GM19351 (cell line): ENCODE measurements around the gene CCDC27.

Experiments used
- ATAC-seq: cut with Tn5 transposase; IDR thresholded peaks from one replicate; pipeline ENCODE4 v1.9.1; 2021; ENCODE audit warnings: mild to moderate bottlenecking, moderate library complexity; ENCODE audit not compliant: unreplicated experiment

Gene CCDC27

DNA sequence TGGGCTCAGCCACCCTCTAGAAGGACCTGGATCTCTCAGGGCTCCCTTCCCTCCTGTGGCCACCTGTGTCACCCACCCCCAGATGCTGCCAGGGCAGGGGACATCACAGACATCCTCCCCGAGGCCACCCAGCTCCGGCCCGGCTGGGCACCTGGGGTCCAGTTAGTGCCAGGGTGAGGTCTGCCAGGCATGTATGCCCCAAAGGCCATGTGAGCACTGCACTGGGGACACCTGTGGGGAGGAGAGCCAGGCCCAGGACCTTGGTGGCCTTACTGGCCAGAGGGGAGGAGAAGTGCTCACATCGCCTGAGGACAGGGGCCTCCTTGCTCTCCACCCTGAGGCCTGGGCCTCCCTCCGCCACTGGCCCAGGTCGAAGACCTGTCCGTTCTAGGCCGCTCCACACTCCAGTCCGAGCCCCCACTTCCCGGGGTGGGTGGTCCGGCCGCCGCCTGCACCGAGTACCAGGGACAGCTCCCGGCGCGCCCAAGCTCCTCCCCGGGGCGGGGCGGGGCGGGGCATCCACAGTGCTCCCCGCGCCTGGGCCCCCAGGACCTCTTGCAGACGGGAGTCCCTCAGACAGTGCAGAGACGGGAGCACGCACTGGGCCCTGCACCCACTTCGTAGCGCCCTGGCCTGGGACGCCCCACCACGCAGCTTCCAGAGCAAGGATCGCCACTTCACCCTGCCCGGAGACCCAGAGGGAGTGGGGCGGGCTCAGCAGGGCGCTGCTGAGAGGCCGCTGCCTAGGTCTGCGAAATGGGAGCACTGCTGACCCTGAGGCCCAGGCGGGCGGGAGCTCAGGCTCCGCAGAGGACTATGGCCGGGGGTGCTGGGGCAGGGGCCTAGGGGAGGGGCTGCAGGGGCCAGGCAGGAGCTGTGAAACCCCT lies 34.3 kb upstream of the CCDC27 start:
- no peak for ATAC-seq

DNA sequence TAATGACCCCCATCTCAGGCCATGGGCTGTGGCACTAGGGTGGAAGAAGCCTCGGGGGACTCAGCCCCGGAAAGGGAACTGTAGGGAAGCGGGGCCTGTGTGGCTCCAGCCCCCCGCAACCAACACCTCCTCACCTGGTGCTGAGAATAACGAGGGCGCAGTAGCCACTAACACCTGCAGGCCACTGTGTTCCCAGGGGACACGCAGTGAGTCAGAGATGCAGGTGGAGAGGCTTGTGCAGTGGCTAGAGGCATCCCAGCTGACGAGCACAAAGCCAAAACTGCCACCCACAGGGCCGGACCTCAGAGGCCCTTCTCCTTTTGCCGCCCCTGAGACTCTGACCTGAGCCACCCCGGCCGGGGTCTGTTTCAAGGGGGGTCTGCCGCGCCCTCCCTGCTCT lies 33.5 kb upstream of the CCDC27 start:
- no peak for ATAC-seq

DNA sequence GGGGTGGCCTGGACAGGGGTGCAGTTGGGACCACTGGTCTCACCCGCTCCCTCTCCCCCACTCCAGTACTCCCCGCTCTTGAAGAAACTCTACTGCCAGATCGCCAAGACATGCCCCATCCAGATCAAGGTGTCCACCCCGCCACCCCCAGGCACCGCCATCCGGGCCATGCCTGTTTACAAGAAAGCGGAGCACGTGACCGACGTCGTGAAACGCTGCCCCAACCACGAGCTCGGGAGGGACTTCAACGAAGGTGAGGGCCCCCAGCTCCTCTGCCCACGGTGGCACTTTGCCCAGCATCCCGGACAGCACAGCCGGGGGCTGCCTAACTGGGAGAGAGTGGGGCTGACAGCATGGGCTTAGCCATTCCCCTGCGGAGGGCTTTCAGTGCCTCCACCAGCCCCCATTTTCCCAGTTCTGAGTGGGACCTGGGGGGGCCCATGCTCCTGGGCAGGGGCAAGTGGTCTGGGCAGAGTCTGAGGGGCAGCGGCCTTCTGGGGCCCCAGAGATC lies 30.2 kb upstream of the CCDC27 start:
- no peak for ATAC-seq

DNA sequence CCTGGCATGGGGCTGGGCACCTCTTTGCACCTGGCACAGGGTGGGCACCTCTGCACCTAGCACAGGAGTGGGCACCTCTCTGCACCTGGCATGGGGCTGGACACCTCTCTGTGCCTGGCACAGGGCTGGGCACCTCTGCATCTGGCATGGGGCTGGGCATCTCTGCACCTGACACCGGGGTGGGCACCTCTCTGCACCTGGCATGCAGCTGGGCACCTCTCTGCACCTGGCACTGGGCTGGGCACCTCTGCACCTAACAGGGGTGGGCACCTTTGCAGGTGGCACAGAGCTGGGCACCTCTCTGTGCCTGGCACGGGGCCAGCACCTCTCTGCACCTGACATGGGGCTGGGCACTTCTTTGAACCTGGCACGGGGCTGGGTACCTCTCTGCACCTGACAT lies 29.4 kb upstream of the CCDC27 start:
- no peak for ATAC-seq

DNA sequence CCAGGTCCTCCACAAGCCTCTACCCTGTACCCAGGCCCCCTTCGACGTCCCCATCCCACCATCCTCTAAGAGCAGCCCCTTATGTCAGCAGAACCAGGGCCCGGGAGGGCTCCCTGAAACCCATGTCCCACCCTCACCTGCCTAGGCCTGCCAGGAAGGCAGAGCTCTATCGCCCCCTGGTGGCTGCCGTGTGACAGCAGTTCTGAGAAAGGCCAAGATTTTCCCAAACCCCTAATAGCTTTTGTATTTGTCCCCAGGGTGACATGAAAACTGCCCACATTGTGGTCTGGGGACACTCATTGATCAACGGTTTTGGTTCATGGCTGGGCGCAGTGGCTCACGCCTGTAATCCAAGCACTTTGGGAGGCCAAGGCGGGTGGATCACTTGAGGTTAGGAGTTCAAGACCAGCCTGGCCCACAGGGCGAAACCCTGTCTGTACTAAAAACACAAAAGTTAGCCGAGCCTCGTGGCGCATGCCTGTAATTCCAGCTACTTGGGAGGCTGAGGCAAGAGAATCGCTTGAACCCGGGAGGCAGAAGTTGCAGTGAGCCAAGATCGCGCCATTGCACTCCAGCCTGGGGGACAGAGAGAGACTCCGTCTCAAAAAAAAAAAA lies 27.7 kb upstream of the CCDC27 start:
- peak; percentile 47 for ATAC-seq

DNA sequence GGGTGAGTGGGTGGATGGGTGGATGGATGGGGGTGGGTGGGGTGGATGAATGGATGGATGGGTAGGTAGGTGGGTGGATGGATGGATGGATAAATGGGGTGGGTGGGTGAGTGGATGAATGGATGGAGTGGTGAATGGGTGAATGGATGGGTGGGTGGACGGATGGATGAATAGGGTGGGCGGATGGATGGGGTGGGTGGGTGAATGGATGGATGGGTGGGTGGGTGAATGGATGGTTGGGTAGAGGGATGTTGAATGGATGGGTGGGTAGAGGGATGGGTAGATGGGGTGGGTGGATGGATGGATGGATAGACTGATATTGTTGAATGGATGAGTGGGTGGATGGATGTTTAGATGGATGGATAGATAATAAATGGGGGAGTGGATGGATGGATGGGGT lies 26.9 kb upstream of the CCDC27 start:
- ATAC-seq, result no peak

DNA sequence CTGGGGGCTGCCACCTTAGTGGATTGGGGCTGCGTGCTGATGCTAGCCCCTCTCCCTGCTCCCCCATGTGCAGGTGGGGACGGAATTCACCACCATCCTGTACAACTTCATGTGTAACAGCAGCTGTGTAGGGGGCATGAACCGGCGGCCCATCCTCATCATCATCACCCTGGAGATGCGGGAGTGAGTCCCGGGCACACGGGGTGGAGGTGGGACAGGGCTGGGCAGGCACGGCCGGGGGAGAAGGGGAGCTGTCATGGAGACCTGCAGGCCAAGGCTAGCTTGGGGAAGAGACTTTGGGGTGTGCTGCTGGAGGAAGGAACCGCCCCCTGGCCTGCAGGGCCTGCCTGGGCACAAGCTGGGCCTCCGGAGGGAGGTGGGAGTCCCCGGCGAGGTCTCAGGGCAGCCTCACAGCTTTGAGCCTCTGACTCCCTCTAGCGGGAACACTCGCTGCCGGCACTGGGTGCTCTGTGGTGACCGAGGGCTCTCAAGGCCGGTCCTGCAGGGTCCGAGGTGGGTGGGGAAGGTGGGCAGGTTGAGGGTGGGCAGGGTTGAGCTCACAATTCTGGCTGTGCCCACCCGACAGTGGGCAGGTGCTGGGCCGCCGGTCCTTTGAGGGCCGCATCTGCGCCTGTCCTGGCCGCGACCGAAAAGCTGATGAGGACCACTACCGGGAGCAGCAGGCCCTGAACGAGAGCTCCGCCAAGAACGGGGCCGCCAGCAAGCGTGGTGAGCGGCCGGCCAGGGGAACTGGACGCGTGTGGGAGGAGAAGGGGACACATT lies 25.0 kb upstream of the CCDC27 start:
- ATAC-seq, result no peak

DNA sequence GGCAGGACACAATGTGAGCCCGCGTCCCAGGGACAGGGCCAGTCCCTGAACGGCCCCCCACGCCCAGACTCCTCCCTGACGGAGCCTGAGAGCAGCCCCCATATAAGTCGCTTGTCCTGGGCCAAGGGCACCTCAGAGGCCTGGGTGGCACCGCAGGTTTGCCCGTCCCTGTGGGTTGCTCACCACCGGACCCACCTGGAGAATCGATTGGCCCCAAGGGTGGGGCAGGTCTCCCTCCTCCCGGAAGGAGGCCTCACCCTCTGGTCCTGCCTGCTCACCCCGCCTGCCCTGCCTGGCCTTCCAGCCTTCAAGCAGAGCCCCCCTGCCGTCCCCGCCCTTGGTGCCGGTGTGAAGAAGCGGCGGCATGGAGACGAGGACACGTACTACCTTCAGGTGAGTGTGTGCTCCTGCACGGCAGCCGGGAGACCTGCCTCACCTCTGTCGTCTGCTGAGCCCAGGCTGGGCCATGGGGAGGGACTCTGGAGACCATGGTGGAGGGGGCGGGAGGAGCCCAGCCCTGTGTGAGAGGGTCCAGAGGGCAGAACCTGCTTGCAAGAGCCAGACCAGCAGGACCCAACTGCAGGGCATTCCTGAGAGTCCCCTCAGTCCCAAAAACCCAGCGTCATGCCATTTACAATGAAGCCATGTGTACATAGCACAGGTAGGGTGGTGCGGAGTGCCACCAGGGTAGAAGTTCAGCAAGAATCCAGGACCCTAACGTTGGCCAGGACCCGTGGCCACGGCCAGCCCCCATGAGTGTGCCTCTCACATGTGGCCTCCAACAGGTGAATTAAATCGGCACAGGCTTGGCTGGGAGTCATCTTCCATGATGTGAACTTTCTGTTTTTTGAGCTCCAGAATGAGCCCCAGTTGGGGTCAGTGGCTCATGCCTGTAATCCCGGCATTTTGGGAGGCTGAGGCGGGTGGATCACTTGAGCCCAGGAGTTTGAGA lies 24.1 kb upstream of the CCDC27 start:
- ATAC-seq, result no peak

DNA sequence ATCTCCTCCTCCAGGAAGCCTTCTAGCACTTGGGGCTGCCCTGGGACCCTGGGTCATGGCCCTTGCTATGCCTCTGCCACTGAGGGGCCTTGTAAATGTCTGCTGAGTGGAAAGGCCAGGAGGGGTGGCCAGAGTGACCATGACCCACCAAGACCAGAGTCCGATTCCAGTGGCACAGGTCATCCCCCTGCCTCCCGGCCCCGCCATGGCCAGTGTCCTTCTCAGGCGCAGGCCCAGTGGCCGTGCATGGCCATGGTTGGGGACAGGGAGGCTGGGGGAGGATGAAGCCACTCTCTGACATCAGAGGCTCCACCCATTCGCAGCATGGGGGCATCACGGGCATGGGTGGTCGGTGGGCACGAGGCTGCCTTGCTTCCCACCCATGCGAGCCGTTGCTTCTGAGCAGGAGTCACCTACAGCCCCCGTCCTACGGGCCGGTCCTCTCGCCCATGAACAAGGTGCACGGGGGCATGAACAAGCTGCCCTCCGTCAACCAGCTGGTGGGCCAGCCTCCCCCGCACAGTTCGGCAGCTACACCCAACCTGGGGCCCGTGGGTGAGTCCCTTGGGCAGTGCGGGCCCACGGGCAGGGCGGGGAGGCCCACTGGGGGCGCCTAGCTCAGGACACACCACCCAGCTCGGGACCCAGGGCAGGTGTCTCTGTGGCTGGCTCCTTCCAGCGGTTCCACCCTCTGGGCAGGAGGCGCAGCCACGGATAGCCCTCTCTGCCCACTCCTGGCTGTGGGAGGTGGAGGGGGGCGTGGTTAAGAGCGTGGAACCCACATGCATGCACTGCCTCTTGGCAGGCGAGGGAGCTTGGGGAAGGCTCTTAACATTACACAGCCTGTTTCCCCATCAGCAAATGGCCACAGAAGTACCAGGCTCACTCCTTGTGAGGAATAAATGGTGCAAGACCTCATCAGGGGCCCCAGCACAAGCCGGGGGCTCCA lies 22.4 kb upstream of the CCDC27 start:
- ATAC-seq, result no peak

DNA sequence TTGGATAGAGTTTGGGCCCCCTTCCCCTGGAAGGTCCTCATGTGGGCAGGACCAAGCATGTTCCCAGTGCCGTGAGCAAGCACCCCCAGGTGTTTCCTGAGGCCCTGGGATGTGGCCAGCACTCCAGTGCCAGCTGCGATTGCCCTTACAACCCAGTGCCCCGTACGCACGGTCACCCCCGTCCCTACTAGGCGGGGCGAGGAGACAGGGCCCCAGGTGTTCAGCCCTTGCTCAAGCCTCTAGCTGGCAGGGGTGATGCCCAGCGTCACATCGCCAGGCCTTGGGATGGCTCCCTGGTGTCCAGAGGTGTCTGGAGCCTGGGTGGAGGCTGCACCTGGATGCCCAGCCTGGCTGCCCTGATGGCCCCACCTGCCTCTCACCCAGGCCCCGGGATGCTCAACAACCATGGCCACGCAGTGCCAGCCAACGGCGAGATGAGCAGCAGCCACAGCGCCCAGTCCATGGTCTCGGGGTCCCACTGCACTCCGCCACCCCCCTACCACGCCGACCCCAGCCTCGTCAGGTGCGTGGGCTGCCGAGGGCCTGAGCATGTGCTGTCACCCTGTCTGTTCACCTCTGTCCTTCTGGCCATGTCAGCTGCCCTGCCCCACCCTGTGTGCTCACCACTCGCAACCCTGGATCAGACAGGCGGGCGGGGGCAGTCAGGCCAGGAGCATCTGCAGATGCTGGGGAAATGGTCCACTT lies 21.6 kb upstream of the CCDC27 start:
- ATAC-seq, result no peak

DNA sequence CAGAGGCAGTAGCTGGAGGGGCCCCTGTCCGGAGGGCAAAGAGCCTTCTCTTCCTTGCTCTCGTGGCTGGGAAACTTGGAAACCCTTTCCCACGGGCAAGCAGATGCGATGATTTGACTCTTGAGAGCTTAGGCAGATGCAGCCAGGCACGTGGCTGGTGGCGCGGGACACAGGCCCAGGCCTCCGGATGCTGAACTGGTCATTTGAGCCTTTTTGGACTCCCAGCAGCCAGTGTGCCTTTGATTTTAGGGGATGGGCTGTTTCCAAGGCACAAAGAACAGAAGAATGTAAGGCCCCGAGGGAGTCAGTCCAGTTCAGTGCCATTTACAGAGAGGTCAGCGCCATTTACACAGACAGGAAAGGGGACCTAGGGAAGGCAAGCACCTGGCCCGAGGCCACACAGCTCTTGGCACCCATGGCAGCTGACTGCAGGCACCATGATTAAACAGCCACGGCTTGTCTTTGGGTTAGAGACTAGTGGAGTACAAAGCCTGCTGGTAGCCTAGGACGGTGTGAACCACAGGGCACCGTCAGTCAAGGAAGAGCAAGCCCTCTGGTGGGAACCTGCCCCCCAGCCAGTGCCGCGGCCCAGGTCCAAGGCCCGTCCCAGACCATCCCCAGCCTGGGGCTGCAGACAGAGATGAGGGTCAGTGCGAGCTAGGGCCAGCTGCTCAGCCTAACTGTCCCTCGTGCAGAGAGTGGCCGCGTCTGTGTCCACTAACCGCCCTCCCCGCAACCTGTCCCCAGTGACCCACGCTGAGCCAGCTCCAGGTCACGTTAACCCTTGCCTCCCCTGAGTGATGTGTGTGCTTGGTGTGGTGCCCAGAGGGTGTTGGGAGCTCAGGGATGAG lies 20.4 kb upstream of the CCDC27 start:
- ATAC-seq, result no peak

DNA sequence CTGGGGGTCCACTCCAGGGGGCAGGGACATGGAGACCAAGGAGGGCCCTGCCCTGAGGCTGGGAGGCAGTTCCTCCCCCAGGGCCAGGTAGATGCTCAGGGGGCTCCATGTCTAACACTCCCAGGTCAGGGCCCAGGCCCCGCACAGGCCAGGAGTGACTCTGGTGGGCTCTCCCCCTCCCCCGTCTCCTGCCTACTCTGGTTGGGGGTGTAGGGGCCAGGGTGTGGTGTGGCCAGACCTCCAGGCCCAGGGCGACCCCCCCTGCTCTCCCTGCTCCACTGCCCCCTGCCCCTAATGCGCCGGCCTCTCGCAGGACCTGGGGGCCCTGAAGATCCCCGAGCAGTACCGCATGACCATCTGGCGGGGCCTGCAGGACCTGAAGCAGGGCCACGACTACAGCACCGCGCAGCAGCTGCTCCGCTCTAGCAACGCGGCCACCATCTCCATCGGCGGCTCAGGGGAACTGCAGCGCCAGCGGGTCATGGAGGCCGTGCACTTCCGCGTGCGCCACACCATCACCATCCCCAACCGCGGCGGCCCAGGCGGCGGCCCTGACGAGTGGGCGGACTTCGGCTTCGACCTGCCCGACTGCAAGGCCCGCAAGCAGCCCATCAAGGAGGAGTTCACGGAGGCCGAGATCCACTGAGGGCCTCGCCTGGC lies 19.7 kb upstream of the CCDC27 start:
- ATAC-seq, result no peak

DNA sequence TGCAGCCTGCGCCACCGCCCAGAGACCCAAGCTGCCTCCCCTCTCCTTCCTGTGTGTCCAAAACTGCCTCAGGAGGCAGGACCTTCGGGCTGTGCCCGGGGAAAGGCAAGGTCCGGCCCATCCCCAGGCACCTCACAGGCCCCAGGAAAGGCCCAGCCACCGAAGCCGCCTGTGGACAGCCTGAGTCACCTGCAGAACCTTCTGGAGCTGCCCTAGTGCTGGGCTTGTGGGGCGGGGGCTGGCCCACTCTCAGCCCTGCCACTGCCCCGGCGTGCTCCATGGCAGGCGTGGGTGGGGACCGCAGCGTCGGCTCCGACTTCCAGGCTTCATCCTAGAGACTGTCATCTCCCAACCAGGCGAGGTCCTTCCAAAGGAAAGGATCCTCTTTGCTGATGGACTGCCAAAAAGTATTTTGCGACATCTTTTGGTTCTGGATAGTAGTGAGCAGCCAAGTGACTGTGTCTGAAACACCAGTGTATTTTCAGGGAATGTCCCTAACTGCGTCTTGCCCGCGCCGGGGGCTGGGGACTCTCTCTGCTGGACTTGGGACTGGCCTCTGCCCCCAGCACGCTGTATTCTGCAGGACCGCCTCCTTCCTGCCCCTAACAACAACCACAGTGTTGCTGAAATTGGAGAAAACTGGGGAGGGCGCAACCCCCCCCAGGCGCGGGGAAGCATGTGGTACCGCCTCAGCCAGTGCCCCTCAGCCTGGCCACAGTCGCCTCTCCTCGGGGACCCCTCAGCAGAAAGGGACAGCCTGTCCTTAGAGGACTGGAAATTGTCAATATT lies 19.0 kb upstream of the CCDC27 start:
- ATAC-seq, result no peak

DNA sequence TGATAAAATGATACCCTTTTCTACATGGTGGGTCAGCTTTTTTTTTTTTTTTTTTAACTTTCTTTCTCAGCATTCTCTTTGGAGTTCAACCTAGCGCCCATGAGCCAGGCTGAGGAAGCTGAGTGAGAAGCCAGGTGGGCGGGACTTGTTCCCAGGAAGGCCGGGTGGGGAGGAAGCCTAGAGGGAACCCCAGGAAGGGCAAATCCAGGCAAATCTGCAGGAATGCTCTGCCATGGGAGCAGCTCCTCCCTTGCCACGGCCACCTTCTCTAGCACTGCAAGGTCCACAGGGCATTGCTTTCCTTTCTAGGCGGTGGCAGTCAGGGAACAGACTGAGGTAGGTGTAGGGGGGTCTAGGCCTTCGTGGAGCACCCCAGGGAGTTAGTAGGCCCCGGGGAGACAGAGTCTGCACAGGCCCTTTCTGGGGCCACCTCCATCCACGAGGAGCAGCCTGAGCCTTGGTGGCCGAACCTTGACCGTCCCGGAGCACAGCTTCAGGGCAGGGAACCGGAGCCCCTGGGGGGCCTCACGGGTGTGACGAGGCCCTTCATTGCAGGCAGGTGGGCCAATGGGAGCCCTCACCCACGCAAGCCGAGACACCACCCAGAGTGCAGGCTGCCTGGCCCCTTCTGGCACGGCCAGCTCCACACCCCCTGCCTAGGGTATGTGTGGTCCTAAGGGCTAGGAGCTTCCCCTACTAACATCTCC lies 18.2 kb upstream of the CCDC27 start:
- no peak for ATAC-seq

DNA sequence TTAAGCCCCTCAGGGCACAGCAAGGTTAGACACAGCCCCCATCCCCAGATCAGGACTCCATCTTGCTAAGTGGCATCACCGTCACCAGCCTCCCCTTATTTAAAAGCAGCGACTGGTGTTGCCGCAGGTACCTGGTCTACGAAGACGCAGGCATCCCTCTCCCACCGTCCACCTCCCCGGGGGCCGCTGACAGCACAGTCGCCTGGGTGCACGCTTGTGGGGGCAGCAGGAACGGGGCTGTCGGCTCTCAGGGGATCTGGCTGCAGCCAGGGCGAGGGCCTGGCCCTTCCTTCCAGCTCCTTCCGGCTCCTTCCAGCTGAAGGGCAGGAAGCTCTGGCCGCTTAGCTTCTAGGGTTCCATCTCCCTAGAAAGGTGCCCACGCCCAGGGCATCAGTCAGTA lies 17.6 kb upstream of the CCDC27 start:
- ATAC-seq, result no peak
